ENCODE results near the gene TRIM32.

The TRIM32 gene, protein sequence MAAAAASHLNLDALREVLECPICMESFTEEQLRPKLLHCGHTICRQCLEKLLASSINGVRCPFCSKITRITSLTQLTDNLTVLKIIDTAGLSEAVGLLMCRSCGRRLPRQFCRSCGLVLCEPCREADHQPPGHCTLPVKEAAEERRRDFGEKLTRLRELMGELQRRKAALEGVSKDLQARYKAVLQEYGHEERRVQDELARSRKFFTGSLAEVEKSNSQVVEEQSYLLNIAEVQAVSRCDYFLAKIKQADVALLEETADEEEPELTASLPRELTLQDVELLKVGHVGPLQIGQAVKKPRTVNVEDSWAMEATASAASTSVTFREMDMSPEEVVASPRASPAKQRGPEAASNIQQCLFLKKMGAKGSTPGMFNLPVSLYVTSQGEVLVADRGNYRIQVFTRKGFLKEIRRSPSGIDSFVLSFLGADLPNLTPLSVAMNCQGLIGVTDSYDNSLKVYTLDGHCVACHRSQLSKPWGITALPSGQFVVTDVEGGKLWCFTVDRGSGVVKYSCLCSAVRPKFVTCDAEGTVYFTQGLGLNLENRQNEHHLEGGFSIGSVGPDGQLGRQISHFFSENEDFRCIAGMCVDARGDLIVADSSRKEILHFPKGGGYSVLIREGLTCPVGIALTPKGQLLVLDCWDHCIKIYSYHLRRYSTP

DNA sequence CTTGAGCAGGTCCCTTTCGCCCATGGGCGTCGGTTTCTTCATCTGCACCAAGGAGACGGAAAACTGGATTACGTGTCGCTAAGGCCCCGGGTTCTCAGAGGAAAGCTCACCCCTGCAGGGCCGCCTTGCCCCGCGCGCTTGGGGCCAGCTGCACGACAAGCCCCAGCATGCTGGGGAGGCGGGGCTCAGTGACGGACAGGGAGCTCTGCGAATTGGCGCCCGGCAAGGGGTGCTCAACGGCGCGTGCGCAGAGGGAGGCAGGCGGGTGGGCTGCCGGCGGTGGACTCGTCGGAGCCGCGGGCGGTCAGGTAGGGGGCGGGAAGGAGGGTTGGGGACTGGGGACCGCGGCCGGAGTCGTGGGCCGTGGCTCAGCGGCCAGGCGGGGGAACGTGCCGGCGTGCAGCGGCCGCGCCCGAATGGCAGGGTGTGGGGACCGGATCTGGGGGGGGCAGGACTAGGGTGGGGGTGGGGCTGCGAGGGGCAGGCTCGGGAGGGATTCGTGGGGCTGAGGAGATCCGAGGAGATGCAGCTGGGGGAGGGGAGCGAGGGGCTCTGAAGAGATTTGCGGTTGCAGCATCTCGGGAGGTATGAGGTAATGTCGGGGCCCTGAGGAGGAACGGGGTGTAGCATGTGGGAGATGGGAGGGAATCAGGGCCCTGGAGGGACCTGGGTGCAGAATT is at the start of gene TRIM32:
Gene TRIM32 (plus strand): TSS at position 232 of the 680 bp plus-strand sequence. CDS start 10,438 bp downstream, outside the sequence.
- peak; percentile 85 to 87 for DNase-seq (ENCODE audit: low read depth in 2 of 2)

DNA sequence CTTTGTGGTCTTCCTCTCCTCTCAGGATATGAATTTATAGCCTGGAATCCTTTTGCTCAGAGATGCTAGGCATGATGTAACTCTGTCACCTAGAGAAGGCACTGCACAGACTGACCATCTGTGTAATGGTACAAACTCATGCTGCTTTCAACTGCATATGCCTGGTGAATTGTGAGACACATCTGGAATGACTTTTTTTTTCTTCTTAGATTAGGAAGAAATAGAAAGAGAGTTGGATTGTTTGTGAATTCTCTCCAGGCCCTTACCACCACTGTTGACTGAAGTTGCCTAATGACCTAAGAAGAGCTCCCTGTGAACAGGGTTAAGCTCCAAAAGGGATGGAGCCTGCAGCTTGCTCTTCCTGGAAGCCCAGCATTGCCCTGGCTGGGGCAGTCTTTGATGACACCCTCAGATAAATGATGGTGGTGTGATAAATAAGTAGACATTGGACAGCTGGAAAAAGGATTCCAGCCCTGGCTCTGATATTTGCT is 47.8 kb upstream of the TRIM32 start:
- DNase-seq (ENCODE audit: low read depth in 2 of 2), result no peak

DNA sequence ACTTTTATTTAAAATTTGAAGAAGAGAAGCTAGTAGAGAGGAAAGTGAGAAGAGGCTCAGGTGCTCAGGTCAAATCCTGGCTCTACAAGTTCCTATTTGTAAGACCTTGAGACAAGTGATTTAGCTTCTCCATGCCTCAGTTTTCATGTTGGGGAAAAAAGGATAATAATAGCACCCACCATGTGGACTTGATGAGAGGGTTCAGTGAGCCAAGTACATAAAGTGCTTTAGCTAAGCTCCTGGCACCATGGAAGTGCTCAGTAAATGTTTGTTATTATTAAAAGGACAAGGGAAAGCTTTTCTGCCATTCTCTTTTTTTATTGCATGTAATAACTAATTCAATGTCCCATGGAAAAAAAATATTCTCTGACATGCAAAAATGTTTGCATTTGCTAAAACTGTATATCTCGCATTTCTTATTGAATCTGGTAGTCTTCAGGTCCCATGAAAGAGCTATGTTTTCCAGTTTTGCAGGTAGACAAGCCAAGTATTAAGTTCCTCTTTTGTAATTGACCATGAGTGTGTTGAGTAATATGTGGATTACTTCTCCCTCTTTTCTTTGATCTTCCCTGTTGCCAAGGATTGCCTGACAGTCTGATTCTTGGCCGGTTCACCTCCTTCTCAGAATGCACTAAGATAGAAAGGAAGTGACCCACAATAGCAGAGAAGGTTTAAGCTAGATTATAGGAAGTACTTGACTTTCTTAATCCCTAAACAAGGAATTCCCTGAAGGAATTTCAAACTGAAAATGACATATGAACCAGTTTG is 45.6 kb upstream of the TRIM32 start:
- no peak for DNase-seq (ENCODE audit: low read depth in 2 of 2)

DNA sequence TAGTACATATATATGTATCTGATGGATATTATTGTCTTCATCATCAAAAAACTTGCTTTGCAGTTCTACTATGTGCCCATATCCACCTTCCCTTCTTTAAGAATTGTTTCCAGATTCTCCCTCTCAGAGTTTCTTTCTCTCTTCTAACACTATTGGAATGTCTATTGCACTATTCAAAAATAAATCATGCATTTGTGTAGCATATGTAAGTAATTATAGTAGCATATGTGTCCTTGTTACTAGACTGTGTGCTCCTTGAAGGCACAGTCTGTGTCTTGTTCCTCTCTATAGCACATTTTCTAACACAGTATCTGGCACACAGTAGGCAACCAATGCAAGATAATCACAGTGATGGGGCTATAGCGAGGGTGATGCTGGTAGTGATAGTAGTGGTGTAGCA is 43.4 kb upstream of the TRIM32 start:
- DNase-seq (ENCODE audit: low read depth in 2 of 2), result no peak

DNA sequence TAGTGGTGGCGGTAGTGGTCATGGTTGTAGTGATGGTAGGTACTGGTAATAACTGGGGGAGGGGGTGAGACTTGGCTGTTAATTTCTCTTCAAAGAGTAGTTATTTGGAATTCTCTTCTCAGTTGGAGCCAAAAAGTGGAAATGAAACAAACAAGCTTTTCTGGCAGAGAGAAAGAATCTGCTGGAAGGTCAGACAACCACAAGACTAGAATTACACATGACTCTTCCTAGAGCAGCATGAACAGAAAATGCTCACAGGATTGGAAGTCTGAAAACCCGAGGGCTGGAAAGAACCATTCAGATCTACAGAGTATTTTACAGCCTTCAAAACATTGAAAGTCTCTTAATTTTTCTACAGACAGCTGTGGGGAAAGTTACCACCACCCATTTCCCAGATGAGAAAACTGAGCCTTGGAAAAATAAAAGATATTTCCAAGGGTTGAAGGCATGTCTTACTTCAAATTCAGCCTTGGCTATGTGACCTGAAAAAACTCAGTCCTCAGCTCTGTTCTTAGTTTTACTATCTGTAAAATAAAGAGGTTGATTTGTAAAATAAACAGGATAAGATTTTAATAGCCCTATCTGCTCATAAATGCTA is 42.9 kb upstream of the TRIM32 start:
- no peak for DNase-seq (ENCODE audit: low read depth in 2 of 2)

DNA sequence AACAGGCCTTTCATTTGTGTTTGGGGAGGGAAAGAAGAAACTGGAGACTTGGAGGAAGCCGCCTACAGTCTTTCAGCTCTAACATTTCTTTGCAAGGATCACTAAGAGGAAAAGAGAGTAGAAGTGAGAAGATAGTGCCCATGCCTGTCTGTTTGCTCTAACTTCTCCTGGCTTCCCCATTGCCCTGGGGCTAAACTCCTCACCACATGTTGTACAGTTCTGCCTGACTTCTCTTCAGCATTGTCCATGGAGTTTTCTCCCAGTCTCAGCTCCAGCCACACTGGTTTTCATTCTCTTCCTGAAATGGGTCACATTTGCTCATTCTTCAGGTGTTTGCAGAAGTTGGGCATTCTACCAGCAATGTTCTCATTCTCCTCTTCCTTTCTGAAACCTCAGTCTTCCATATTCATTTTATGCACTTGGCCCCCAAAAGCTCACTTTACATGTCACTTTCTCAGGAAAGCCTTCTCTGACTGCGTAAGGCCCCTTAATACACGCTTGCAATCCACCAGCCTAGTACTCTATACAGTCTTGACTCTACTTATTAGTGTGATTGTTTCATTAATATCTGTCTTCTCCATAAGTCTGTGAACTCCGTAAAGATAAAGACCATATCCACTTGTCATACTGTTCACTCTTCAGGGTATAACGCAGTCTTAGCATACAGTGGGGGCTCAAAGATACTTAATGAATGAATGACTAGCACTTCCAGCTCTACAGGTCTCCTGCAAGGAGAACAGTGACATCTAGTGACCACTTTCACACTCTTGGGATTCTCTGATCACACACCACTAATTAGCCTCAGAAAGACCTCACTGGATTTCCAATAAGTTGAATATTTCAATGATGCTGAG is 40.2 kb upstream of the TRIM32 start:
- no peak for DNase-seq (ENCODE audit: low read depth in 2 of 2)

DNA sequence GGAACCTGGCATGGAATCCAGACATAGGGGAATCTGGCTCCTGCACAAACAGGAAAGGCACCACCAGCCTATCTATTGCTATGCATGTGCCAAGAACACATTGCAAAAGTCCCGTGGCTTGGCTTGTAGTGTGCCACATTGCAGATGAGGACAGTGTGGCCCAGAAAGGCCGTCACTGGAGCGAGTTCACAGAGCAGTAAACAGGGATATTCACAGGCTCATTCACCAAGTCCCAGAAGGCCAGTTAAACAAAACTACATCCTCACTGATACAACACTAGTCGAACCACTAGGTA is 39.6 kb upstream of the TRIM32 start:
- DNase-seq (ENCODE audit: low read depth in 2 of 2), result no peak

DNA sequence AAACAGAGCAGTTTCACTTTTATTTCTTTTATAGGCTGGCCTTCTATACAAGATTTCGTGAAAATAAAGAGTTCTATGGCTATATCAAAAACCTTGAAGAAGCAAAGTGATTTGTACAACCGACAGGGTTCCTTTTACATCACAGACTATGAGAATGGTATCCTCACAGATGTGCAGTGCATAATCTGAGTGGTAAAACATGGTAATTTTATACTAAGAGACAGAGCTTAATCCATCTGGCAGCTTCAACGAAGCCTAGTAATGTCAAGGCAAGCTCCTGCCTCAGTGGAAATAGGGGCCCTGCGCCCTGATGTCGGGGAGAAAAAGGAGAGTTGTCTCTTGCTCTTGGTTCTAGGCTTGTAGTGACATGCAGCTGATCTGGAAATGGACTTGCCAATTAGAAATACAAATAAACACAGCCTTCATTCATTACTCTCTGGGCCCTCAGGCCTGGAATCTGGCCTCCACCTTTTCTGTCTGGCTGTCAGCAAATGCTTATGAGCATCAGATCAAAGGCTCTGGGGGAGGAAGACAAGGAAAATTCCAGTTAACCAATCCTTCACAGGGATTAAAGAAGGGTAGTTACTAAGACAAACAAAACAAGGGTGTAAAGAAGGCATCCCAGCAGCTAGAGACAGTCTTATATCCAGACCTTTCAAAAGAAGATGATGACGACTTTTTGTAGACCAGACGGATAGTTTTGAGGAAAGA is 33.6 kb upstream of the TRIM32 start:
- no peak for DNase-seq (ENCODE audit: low read depth in 2 of 2)

DNA sequence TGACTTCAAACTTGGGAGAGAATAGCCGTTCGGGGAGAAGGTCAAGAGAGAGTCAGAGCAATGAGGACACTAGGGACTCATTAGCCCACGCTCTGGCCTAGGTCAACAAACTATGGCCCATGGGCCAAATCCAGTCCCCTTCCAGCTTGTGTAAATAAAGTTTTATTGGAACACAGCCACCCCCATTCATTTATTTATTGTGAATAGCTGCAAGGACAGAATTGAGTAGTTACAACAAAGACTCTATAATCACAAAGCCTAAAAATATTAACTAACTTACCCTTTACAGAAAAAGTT is 33.1 kb upstream of the TRIM32 start:
- DNase-seq (ENCODE audit: low read depth in 2 of 2), result no peak

DNA sequence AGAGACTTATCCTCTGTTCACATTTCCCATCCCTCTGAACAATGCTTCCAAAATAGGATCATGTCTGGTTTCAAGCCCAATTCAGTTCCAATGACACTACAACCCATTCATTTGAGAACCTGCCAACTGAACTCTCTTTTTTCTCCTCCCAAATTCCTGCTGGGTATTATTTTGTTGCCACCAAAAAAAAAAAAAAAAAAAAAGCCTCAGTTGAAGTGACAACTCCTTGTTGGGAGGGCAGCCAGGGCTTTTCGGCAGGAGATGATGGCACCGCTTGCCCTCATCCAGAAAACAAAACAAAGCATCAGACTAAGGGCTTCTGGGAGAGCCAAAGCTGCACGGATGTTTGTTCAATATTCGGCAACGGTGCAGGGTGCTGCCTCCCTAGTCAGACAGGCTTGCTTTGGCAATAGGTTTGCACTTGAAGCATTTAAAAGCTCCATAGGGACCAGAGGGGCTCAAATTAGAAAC is 30.6 kb upstream of the TRIM32 start:
- DNase-seq (ENCODE audit: low read depth in 2 of 2), result no peak

DNA sequence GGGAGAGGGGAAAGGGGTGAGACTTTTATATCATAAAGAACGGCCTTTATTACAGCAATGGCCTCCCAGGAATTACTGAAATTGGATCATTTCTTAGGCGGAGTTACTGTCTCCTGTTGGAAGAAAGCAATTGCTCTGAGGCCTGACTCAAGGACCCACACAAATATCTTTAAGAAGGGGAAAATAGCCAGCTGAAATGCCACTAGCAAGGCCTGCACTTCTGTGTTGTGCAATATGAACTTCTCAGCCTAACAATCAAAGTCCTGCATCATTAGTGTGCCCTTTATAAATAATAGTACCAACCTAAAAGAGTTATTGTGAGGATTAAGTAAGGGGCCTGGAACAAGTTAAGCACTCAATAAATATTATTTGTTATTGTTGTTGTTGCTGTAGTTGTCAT is 30.1 kb upstream of the TRIM32 start:
- DNase-seq (ENCODE audit: low read depth in 2 of 2), result no peak

DNA sequence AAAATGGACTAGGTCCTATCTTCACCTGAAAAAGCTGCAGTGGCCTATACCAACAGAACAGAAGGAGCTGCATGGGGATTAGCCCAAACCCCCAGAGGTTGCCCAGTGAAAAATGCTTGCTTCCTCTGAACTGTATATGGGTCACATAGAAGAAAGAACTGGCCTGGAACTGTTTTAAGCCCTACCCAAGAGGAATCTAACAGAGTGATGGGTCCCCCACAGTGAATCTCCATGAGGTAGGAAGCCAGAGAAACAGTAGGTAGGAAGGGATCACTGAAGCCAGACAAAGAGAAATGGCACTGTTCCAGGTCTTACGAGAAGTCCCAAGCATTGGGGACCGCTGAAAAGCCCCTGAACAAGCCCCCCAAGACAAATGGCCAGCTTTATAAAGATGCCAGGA is 28.8 kb upstream of the TRIM32 start:
- no peak for DNase-seq (ENCODE audit: low read depth in 2 of 2)

DNA sequence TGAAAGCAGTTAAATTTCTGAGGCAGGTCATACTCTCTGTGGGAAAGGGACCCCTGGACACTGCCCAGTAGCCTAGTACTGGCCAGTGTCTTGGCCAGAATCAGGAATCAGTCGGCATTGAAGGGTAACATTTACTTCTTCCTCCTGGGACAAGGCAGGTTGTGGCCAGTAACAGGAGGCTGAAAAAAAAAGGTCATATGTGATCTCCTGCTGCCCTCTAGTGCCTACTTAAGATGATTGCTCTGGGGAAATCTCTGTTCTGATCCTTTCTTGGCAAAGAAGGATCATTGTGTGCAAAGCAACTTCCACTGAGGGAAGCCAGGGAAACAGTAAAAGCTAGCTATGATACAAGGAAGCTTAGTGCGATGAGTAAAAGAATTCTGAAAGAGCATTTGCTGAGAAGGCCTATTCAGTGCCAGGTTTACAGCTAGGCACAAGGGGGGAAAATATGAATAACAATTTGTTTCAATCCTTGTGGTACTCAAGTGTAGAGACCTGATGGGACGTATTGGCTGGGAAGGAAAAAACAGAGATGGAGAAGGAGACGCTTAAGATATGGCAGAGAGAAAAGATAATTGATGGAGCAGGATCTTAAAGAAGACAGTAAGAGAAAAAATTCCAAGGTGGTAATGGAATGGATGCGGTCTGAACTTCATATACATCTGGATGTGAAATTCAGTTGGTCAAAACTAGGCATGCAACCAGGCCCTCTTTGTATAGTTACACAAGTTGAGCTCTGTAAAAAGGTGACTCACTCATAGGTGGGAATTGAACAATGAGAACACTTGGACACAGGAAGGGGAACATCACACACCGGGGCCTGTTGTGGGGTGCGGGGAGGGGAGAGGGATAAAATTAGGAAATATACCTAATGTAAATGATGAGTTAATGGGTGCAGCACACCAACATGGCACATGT is 25.8 kb upstream of the TRIM32 start:
- no peak for DNase-seq (ENCODE audit: low read depth in 2 of 2)

DNA sequence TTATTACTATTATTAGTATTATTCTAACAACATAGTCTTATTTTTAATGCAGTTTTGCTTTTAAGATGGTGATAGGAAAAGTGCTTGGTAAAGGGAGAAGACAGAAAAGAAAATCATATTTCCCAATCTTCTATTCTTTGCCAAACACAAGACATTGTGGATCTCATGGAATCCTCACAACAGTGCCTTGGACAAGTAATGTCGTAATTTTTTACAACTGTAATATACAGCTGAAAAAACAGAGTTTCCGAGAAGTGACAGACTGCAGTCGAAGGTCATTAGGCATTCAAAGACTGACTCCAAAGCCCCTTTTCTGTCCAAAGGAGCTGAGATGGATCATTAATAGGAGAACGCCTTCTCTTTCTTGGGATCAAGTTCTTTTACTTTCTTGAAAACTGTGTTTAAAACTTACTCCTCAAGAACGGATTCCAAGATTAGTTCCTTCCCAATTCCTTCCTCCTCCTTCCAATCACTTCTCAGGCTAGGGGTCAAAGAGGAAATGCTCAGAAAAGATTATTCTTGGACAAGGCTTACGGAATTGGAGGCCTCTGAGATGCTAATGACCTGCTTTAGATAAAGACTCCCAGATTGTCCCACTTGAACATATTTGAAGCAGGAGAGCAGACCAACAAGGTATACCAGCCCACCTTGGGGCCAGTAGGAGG is 24.3 kb upstream of the TRIM32 start:
- DNase-seq (ENCODE audit: low read depth in 2 of 2), result no peak

DNA sequence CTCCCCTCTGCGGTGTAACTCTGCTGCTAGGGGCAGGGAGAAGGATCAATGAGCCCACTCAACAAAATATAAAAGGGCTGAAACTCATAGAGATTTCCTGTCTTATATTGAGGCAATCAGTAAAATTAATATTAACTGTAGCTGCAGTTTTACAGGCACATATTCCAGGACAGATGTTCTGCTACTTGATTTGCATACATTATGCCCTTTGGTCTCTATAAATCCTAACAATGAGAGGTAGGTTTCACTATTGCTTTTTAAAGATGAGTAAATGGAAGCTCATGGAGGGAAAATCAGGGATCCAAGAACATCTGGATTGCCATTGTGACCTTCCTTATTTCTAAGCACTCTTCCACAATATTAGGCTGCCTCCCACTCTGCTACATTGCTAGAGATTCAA is 23.5 kb upstream of the TRIM32 start:
- no peak for DNase-seq (ENCODE audit: low read depth in 2 of 2)

DNA sequence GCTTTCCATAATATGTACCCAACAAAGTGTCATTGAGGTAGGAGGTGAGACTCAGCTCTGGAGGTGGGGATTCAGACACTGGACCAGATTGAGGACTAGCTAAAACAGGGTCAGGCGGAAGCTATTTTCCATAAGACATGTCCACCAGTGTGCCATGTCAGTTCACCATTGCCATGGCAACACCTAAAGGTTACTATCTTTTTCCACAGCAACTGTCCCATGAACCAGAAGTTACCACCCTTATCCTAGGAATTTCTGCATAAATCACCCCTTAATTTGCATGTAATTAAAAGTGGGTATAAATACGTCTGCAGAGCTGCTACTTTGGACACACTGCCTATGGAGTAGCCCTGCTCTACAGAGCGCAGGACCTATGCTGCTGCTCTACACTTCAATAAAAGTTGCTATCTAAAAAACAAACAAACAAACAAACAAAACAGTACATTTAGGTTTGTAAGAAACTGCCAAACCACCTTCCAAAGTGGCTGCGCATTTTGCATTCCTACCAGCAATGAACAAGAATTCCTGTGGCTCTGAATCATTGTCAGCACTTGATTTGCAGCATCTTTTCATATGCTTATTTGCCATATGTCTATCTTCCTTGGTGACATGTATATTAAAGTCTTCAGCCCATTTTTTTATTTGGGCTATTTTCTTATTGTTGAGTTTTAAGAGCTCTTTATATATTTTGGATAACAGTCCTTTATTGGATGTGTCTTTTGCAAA is 18.0 kb upstream of the TRIM32 start:
- no peak for DNase-seq (ENCODE audit: low read depth in 2 of 2)

DNA sequence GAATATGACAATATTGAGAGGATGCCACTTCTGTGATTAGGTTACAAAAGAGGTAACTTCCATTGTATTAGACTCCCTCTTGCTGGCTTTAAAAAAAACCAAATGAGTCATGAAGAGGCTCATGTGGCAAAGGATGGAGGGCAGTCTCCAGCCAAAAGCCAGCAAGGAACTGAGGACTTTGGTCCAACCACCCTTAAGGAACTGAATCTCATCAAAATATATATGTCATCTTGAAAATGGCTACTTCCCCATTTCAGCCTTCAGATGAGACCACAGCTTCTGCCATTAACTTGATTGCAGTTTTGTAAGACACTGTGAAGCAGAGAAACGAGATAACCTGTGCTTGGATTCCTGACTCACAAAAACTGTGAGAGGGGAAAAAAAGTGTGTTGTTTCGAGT is 15.5 kb upstream of the TRIM32 start:
- DNase-seq (ENCODE audit: low read depth in 2 of 2), result no peak

DNA sequence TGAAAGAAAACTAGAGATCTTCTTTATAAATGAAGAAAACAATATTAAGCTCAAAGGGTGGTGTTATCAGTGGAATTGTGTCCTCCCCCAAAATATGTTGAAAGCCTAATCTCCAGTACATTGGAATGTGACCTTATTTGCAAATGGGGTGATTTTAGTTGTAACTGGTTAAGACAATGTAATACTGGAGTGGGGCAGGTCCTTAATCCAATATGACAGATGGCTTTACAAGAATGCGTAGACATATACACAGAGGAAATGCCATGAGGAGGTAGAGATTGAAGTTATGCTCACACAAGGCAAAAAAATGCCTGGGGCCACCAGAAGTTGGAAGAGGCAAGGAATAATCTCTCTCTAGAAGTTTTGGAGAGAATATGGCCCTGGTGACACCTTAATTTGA is 13.7 kb upstream of the TRIM32 start:
- DNase-seq (ENCODE audit: low read depth in 2 of 2), result no peak

Data from stimulated activated CD8-positive, alpha-beta memory T cell treated with anti-CD3 and anti-CD28 coated beads, Interleukin-7, amount 100 ng/mL, for 4 hours (primary cell).